Superior temporal gyrus (tissue), 1 donor: Measurements from ENCODE around the gene RAVER1.
A peak's percentile ranks its signal among the peaks of the same experiment; 100 is the strongest.

ENCODE experiments used
- DNase-seq: peaks from one replicate; pipeline ENCODE4 v3.0.0-alpha.2; 2016; ENCODE audit errors: extremely low spot score

RAVER1 gene

GRCh38 chr19:10269333-10270179, 63.8 kb downstream of the RAVER1 start:
- peak; percentile 74 for DNase-seq

- DNase-seq, result no peak
Observed at GRCh38 chr19:10268071-10268470, 65.3 kb downstream of the RAVER1 start.

- DNase-seq, result no peak
Observed at GRCh38 chr19:10266706-10267105, 66.6 kb downstream of the RAVER1 start.
